Fibroblast of pulmonary artery (primary cell): Measurements from ENCODE around the gene MALL.

Experiments
- DNase-seq: peaks from one replicate; pipeline ENCODE4 v3.0.0-alpha.2; 2010; ENCODE audit warnings: low read depth
- H3K4me3 ChIP-seq: replicated peaks from 2 replicates; pipeline ENCODE4 v1.5.1; 2011; ENCODE audit warnings: low read depth, mild to moderate bottlenecking, control low read depth, low read length, moderate library complexity
- CTCF ChIP-seq: IDR thresholded peaks from 2 replicates; pipeline ENCODE4 v1.5.1; 2011; ENCODE audit warnings: mild to moderate bottlenecking, control low read depth, low read length, inconsistent platforms; ENCODE audit errors: missing control alignments

The MALL gene

GRCh38 chr2:110146945-110147332 lies 31.3 kb upstream of the MALL start:
- no peak for TF ChIP-seq CTCF
- no peak for DNase-seq
- no peak overlapping the region for H3K4me3 ChIP-seq

GRCh38 chr2:110146183-110146944 lies 30.7 kb upstream of the MALL start:
- DNase-seq, result no peak

GRCh38 chr2:110143982-110144381 lies 28.4 kb upstream of the MALL start:
- no peak for TF ChIP-seq CTCF

More at GRCh38 chr2:110146183-110146944, 30.7 kb upstream of the MALL start:
- H3K4me3 ChIP-seq, result no peak overlapping the region
- no peak for TF ChIP-seq CTCF

GRCh38 chr2:110140401-110140800 lies 24.8 kb upstream of the MALL start:
- TF ChIP-seq CTCF, result no peak
- no peak for DNase-seq
- no peak overlapping the region for H3K4me3 ChIP-seq

More at GRCh38 chr2:110143982-110144381, 28.4 kb upstream of the MALL start:
- DNase-seq, result no peak
- H3K4me3 ChIP-seq, result no peak overlapping the region

GRCh38 chr2:110134025-110134424 lies 18.4 kb upstream of the MALL start:
- no peak for TF ChIP-seq CTCF
- no peak for DNase-seq
- no peak overlapping the region for H3K4me3 ChIP-seq

- DNase-seq, result no peak
- H3K4me3 ChIP-seq, result no peak overlapping the region
- TF ChIP-seq CTCF, result no peak
Measured at GRCh38 chr2:110131166-110131565, 15.5 kb upstream of the MALL start.

- H3K4me3 ChIP-seq, result no peak overlapping the region
- no peak for DNase-seq
- no peak for TF ChIP-seq CTCF
Measured at GRCh38 chr2:110130757-110131156, 15.1 kb upstream of the MALL start.
